GM18951 (cell line): ENCODE results near the gene DAZL.

Experiments used
- POLR2A ChIP-seq: IDR thresholded peaks from 4 replicates; pipeline ENCODE4 v1.6.1; 2011; ENCODE audit warnings: mild to moderate bottlenecking; ENCODE audit not compliant: insufficient read length, insufficient read depth; ENCODE audit errors: extremely low read depth
- in situ Hi-C: fragments of 300-500 bp; cut with MboI; formaldehyde crosslinking; loops from one replicate; pipeline ENCODE4 v1.12.0; 2022; ENCODE audit warnings: low sequenced_read_pairs, mixed read lengths, inconsistent platforms; ENCODE audit not compliant: unreplicated experiment

The DAZL gene

DNA sequence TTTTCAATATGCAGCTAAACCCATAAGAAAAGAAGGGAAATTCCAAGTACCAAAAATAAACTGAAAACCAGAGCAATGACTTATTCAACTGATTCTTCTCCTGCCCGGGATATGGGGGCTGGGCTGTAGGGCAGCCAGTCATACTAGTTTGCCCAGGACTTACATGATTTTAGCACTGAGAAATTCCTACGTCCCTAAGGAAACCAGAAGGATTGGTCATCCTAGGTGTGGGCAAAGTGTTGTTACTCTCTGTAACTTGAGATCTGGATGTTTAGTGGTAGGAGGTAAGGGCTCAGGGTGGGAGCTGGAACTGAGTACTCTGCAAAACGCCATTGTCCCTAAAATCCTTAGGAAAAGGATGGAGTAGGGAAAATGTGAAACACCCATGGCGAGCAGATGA lies 1.2 kb upstream of the DAZL start:
- TF ChIP-seq POLR2A, result no peak
- in situ Hi-C loops, result loop anchor here (10.0 to 25.0 kb wide), 3 partner anchors 628 to 1231 kb away; no protein-coding TSS in a partner anchor

DNA sequence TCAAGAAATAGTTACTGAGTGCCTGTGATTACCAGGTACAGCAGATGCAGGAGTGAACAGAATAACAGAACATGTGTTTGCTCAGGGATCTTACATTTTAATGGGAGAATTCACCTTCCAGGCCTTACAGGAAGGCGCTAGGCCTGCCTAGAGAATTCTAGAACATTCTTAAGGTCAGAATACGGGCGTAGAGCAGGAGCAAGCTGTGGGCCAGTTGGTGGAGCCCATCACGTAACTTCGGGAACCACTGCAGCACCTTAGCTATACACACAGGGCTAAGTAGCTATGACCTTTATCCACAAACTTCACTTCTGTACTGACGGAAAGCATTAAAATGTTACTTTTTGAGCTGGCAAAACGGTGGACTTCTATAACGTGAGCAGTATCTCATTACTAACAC lies 743 bp upstream of the DAZL start:
- in situ Hi-C loops, result loop anchor here (10.0 to 25.0 kb wide), 3 partner anchors 629 to 1231 kb away; no protein-coding TSS in a partner anchor
- no peak for TF ChIP-seq POLR2A

- in situ Hi-C loops, result loop anchor here (10.0 to 25.0 kb wide), 3 partner anchors 630 to 1233 kb away; no protein-coding TSS in a partner anchor
- TF ChIP-seq POLR2A, result no peak
Observed at GRCh38 chr3:16604433-16604832, 790 bp downstream of the DAZL start.

GRCh38 chr3:16601537-16602005 lies 3.7 kb downstream of the DAZL start:
- TF ChIP-seq POLR2A, result no peak
- in situ Hi-C loops, result loop anchor here (10.0 to 25.0 kb wide), 3 partner anchors 633 to 1236 kb away; no protein-coding TSS in a partner anchor

GRCh38 chr3:16600780-16601536 lies 4.3 kb downstream of the DAZL start:
- TF ChIP-seq POLR2A, result no peak
- in situ Hi-C loops, result loop anchor here (10.0 to 25.0 kb wide), 3 partner anchors 634 to 1236 kb away; no protein-coding TSS in a partner anchor

DNA sequence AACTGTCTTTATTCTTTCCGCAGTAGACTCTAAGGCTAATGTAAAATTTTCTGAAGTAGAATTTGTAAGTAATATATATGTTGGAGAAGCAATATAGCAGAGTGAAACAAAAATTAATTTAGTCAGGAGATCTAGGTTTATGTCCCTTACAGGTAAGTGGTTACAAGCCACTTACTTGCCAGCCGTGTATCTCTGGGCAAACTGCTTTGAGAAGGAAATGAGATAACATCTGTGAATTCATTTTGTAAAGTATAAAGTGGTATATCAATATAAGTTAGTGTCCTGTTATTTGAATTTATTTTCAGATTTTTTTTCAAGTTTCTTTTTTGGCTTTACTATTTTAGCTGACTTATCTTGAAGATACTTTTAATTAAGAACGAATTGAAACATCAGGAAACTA lies 5.5 kb downstream of the DAZL start:
- in situ Hi-C loops, result loop anchor here (10.0 to 25.0 kb wide), 3 partner anchors 635 to 1238 kb away; no protein-coding TSS in a partner anchor
- no peak for TF ChIP-seq POLR2A

DNA sequence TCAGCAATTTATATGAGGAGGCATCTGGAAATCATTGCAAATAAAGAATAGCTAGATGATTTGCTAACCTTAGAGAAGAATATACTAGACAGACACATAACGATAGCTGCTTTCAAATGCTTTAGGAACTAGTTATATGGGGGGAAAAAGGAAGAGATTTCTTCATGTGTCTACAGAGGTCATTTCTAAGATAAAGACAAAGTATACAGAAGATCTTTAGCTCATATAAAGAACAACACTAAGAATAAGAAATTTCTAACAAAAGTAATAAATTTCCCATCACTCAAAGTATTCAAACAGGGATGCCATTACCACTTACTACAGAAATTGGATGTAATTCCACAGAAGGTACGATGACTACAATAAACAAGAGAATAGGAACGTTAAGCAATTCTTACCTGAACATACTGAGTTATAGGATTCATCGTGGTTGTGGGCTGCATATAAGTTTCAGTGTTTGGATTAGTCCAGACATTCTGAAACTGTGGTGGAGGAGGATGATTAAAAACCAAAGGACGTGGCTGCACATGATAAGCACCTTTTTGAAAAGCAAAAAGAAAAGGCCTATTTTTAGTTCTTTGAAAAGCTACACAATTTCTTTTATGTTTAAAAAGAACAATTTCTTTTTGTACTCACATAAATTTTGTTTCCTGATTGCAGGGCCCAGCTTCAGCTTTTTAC lies 8.7 kb downstream of the DAZL start:
- TF ChIP-seq POLR2A, result no peak
- in situ Hi-C loops, result no loop called here

DNA sequence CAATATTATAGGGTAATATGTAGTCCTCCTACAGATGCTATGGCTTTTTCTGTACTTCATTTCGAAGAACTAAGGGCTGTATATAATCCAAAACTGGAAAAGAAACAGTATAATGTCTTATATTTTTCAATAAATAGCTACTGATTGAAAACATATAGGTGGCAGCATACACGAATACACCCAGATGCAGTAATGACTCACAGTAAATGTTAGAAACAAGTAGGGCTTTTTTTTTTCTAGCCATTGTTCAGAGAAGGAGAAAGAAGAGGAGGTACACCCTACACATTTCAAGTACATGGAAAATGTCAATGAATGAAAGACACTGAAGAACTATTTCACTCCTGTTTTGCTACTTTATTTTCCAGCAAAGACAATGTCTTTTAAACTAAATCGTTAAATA lies 9.4 kb downstream of the DAZL start:
- in situ Hi-C loops, result no loop called here

GRCh38 chr3:16589867-16590624 lies 15.2 kb downstream of the DAZL start:
- TF ChIP-seq POLR2A, result no peak
- in situ Hi-C loops, result no loop called here

More for the DNA sequence above, 9.4 kb downstream of the DAZL start:
- TF ChIP-seq POLR2A, result no peak

GRCh38 chr3:16589120-16589519 lies 16.1 kb downstream of the DAZL start:
- TF ChIP-seq POLR2A, result no peak
- in situ Hi-C loops, result no loop called here

DNA sequence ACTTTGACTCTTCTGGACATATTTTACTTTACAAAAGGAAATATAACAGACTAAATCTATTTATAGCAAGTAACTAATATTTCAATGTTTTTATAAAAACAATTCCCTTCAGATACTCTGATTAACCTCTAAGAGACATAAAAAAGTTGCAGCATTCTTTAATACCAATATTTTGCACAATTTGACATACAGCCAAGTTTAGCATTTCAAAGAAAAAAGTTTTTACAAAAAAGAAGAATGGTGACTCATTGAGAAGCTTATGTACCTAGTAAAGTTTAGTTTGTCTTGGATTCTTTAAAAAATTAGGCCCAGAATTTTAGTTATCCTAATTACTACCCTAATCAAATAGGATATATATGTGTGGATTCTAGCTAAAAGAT lies 17.6 kb downstream of the DAZL start:
- no peak for TF ChIP-seq POLR2A
- in situ Hi-C loops, result no loop called here

DNA sequence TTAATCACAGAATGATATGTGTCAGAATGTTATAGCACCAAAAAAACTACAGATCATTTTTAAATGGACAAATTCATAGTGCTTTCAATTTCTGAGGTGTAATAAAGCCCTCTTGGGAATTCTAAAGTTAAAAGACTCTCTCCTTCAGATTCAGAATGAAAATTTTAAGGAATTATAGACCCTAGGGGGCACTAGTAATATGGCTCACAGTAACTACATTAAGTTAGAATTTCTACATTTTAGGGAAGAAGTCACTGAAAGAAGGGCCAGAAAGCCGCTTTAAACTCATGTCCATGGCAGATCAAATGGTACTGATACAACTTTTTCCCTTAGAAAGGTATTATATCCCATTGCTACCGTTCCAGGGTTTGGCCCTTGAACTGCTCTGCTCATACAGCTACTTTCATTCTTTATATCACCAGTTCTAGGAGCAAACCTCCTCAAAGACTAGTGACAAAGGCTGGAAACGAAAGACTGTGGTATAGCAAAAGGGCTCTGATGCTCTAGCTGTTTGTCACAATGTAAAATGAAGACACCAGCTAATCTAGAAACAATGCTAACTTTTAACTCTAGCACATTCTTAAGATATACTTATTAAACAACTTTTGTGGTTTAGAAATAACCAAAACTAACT lies 18.1 kb downstream of the DAZL start:
- in situ Hi-C loops, result no loop called here
- TF ChIP-seq POLR2A, result no peak

GRCh38 chr3:16584880-16585279 lies 20.3 kb downstream of the DAZL start:
- in situ Hi-C loops, result no loop called here
- no peak for TF ChIP-seq POLR2A

GRCh38 chr3:16583551-16583950 lies 21.7 kb downstream of the DAZL start:
- in situ Hi-C loops, result no loop called here
- no peak for TF ChIP-seq POLR2A
